ENCODE measurements around the gene UIMC1.

DNA sequence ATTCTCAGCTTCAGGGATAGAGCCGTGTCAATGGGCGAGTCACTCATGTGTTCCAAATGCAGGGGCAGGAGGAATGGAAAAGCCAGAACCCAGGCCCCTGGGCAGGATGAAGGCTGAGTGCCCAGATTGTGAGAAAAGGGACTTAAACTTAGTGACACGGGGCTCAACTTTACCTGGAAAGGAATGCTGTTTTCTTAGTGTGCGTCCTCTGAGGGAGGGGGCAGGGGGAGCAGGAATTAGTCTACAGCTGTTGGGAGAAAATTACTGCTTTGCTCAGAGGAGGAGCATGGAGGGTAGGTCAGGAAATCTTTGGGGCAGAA lies 122.0 kb downstream of the UIMC1 start:
- TF ChIP-seq, protein P1, sequence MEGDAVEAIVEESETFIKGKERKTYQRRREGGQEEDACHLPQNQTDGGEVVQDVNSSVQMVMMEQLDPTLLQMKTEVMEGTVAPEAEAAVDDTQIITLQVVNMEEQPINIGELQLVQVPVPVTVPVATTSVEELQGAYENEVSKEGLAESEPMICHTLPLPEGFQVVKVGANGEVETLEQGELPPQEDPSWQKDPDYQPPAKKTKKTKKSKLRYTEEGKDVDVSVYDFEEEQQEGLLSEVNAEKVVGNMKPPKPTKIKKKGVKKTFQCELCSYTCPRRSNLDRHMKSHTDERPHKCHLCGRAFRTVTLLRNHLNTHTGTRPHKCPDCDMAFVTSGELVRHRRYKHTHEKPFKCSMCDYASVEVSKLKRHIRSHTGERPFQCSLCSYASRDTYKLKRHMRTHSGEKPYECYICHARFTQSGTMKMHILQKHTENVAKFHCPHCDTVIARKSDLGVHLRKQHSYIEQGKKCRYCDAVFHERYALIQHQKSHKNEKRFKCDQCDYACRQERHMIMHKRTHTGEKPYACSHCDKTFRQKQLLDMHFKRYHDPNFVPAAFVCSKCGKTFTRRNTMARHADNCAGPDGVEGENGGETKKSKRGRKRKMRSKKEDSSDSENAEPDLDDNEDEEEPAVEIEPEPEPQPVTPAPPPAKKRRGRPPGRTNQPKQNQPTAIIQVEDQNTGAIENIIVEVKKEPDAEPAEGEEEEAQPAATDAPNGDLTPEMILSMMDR (conservative IDR thresholded peaks at IDR 0.05 in 1 of 2, IDR thresholded peaks at IDR 0.05 in 1 of 2; ENCODE audit: extremely low read depth in 1 of 2, insufficient read depth in 1 of 2, low read depth in 1 of 2, low read length in 2 of 2), result no peak
- no peak for TF ChIP-seq EZH2 (IDR thresholded peaks at IDR 0.05; ENCODE audit: borderline replicate concordance, low read length)
